Lower lobe of right lung (tissue), 2 donors: Measurements from ENCODE around the gene TEPSIN. TPM values are rescaled to one million over a fixed set of nuclear protein-coding genes. Genes with fewer than 3 reads are reported as not detected.

Experiments
- ATAC-seq, 2 donors: fragments of 200-7000 bp; cut with Tn5 transposase; one replicate each; pipeline ENCODE4 v1.9.1; 2020 to 2022; ENCODE audit warnings: mild to moderate bottlenecking in 2 of 2, moderate library complexity in 2 of 2
- DNase-seq: peaks from one replicate; pipeline ENCODE4 v3.0.0-alpha.2; 2020
- H3K27ac ChIP-seq: fragments of 200-600 bp; one replicate; pipeline ENCODE4 v1.8.0; 2022
- H3K27me3 ChIP-seq: fragments of 200-600 bp; one replicate; pipeline ENCODE4 v1.8.0; 2022; ENCODE audit warnings: low read depth
- H3K36me3 ChIP-seq: fragments of 200-600 bp; one replicate; pipeline ENCODE4 v1.8.0; 2022; ENCODE audit warnings: mild to moderate bottlenecking
- H3K4me1 ChIP-seq: fragments of 200-600 bp; one replicate; pipeline ENCODE4 v1.8.0; 2022
- H3K4me3 ChIP-seq: fragments of 200-600 bp; one replicate; pipeline ENCODE4 v1.8.0; 2022; ENCODE audit warnings: mild to moderate bottlenecking
- H3K9me3 ChIP-seq: fragments of 200-600 bp; one replicate; pipeline ENCODE4 v1.8.0; 2022
- CTCF ChIP-seq: fragments of 200-600 bp; IDR thresholded peaks from one replicate; pipeline ENCODE4 v1.8.0; 2022; ENCODE audit warnings: antibody characterized with exemption, mild to moderate bottlenecking
- intact Hi-C: fragments of 100-400 bp; cut with DNase I; formaldehyde crosslinking; loops from one replicate; pipeline ENCODE4 v1.11.0; 2022
- total RNA-seq: library from RNA; stranded (reverse); fragmentation: NEBNext Ultra II Directional; extraction: Animal tissue kit (Norgen Biotek cat#: 25700); gene quantifications from one replicate; pipeline ENCODE4 v1.2.1, GENCODE V29; 2021
- donor health status: DM: no; HTN: yes; CAD: no; lungs with severe emphysema.

The TEPSIN gene
- total RNA-seq, 1 donor from 2014 or later: 43.2 TPM

GRCh38 chr17:81233316-81233715 lies 5.5 kb downstream of the TEPSIN start:
- peaks cover 30% of the 10 kb centered on the region for H3K4me1 ChIP-seq
- no peaks in the 10 kb centered on the region for H3K9me3 ChIP-seq
- no peak for TF ChIP-seq CTCF
- DNase-seq: no peak
- H3K27me3 ChIP-seq: no peaks in the 10 kb centered on the region
- intact Hi-C loops: no loop called here
- H3K36me3 ChIP-seq: peaks cover 63% of the 10 kb centered on the region
- H3K4me3 ChIP-seq: no peak overlapping the region
- no peak for ATAC-seq
- H3K27ac ChIP-seq: no peak overlapping the region

- H3K27ac ChIP-seq: no peak overlapping the region
- no peaks in the 10 kb centered on the region for H3K27me3 ChIP-seq
- TF ChIP-seq CTCF: no peak
- peaks cover 63% of the 10 kb centered on the region for H3K36me3 ChIP-seq
- DNase-seq: no peak
- no peak overlapping the region for H3K4me3 ChIP-seq
- intact Hi-C loops: no loop called here
- H3K9me3 ChIP-seq: no peaks in the 10 kb centered on the region
- H3K4me1 ChIP-seq: peaks cover 24% of the 10 kb centered on the region
- no peak for ATAC-seq
Observed at GRCh38 chr17:81232616-81233241, 6.1 kb downstream of the TEPSIN start.

- TF ChIP-seq CTCF: no peak
- peaks cover 16% of the 10 kb centered on the region for H3K4me1 ChIP-seq
- peaks cover 63% of the 10 kb centered on the region for H3K36me3 ChIP-seq
- H3K27ac ChIP-seq: no peak overlapping the region
- no peak overlapping the region for H3K4me3 ChIP-seq
- no peaks in the 10 kb centered on the region for H3K27me3 ChIP-seq
- intact Hi-C loops: no loop called here
- DNase-seq (no peak), ATAC-seq (no peak)
- no peaks in the 10 kb centered on the region for H3K9me3 ChIP-seq
Observed at GRCh38 chr17:81231766-81232581, 6.9 kb downstream of the TEPSIN start.

- Histone ChIP-seq H3K4me3 (no peak overlapping the region), H3K36me3 (peaks cover 57% of the 10 kb centered on the region), H3K9me3 (no peaks in the 10 kb centered on the region), H3K27me3 (no peaks in the 10 kb centered on the region), H3K27ac (no peak overlapping the region), H3K4me1 (peaks cover 10% of the 10 kb centered on the region)
- no peak for ATAC-seq
- intact Hi-C loops: no loop called here
- no peak for TF ChIP-seq CTCF
- no peak for DNase-seq
Observed at GRCh38 chr17:81231121-81231645, 7.7 kb downstream of the TEPSIN start.

GRCh38 chr17:81230043-81230820 lies 8.6 kb downstream of the TEPSIN start:
- no peaks in the 10 kb centered on the region for H3K27me3 ChIP-seq
- H3K27ac ChIP-seq: no peak overlapping the region
- peaks cover 10% of the 10 kb centered on the region for H3K4me1 ChIP-seq
- peak; percentile 16 for TF ChIP-seq CTCF
- no peak overlapping the region for H3K4me3 ChIP-seq
- peaks cover 57% of the 10 kb centered on the region for H3K36me3 ChIP-seq
- ATAC-seq (no peak), DNase-seq (no peak)
- no peaks in the 10 kb centered on the region for H3K9me3 ChIP-seq
- intact Hi-C loops: no loop called here
